GM12891 (cell line): ENCODE results near the gene BICD1.

Experiments used
- DNase-seq: peaks from one replicate; pipeline ENCODE4 v3.0.0; 2011; ENCODE audit warnings: low spot score; ENCODE audit not compliant: insufficient read length
- FAIRE-seq: peaks from 2 replicates; lab custom pipeline; 2011; peaks lifted over from hg19 to GRCh38; lab: Jason Lieb, UNC
- PAX5 ChIP-seq: IDR thresholded peaks from 2 replicates; pipeline ENCODE4 v1.6.1; 2011; ENCODE audit warnings: low read length, moderate library complexity, mild to moderate bottlenecking; ENCODE audit not compliant: insufficient read depth, severe bottlenecking
- POLR2A ChIP-seq: IDR thresholded peaks from 2 replicates; pipeline ENCODE4 v1.6.1; 2011; ENCODE audit warnings: low read depth, low read length, control low read depth
- POLR2AphosphoS5 ChIP-seq: IDR thresholded peaks from 2 replicates; pipeline ENCODE4 v1.6.1; 2011; ENCODE audit warnings: low read depth, low read length, control low read depth
- POU2F2 ChIP-seq: IDR thresholded peaks from 2 replicates; pipeline ENCODE4 v1.6.1; 2011; ENCODE audit warnings: low read depth, mild to moderate bottlenecking, control low read depth, low read length, moderate library complexity
- SPI1 ChIP-seq: IDR thresholded peaks from 2 replicates; pipeline ENCODE4 v1.6.1; 2011; ENCODE audit warnings: low read depth, low read length, control low read depth
- TAF1 ChIP-seq: IDR thresholded peaks from 2 replicates; pipeline ENCODE4 v1.6.1; 2011; ENCODE audit warnings: low read depth, low read length, control low read depth

Gene BICD1

GRCh38 chr12:32100888-32101287, 5.8 kb upstream of the BICD1 start:
- no peak for FAIRE-seq
- TF ChIP-seq POLR2A (no peak), PAX5 (no peak), POU2F2 (no peak), SPI1 (no peak), POLR2AphosphoS5 (no peak), TAF1 (no peak)
- DNase-seq = no peak

GRCh38 chr12:32102234-32102633, 4.4 kb upstream of the BICD1 start:
- no peak for FAIRE-seq
- no peak for TF ChIP-seq TAF1
- no peak for TF ChIP-seq SPI1
- TF ChIP-seq POLR2AphosphoS5 = no peak
- TF ChIP-seq PAX5 = no peak
- TF ChIP-seq POU2F2 = no peak
- DNase-seq = no peak

- TF ChIP-seq POLR2A (no peak), POLR2AphosphoS5 (no peak), PAX5 (no peak), SPI1 (no peak), TAF1 (no peak), POU2F2 (no peak)
- DNase-seq = no peak
- no peak for FAIRE-seq
Measured at GRCh38 chr12:32104572-32105355, 1.9 kb upstream of the BICD1 start.

GRCh38 chr12:32105986-32106516, 596 bp upstream of the BICD1 start:
- DNase-seq = no peak
- FAIRE-seq = no peak
- no peak for TF ChIP-seq PAX5
- TF ChIP-seq POLR2AphosphoS5 = no peak
- no peak for TF ChIP-seq SPI1
- TF ChIP-seq POLR2A = no peak
- TF ChIP-seq TAF1 = no peak
- TF ChIP-seq POU2F2 = no peak

GRCh38 chr12:32107359-32108267, 966 bp downstream of the BICD1 start:
- FAIRE-seq (no peak), DNase-seq (no peak)
- no peak for TF ChIP-seq TAF1
- TF ChIP-seq SPI1 = no peak
- TF ChIP-seq PAX5 = no peak
- TF ChIP-seq POLR2AphosphoS5 = no peak
- TF ChIP-seq POU2F2 = no peak
- TF ChIP-seq POLR2A = no peak

GRCh38 chr12:32108787-32109186, 2.1 kb downstream of the BICD1 start:
- TF ChIP-seq TAF1 (no peak), SPI1 (peak; percentile 70), POU2F2 (no peak), PAX5 (no peak)
- FAIRE-seq (peak; percentile 79), DNase-seq (no peak)

- TF ChIP-seq SPI1 (no peak), PAX5 (no peak), POU2F2 (no peak), POLR2A (no peak), POLR2AphosphoS5 (no peak), TAF1 (no peak)
- no peak for FAIRE-seq
- no peak for DNase-seq
Measured at GRCh38 chr12:32110417-32110816, 3.8 kb downstream of the BICD1 start.

- no peak for DNase-seq
- no peak for TF ChIP-seq TAF1
- no peak for TF ChIP-seq POLR2AphosphoS5
- TF ChIP-seq PAX5 = no peak
- TF ChIP-seq POU2F2 = no peak
- no peak for TF ChIP-seq POLR2A
- TF ChIP-seq SPI1 = no peak
- no peak for FAIRE-seq
Measured at GRCh38 chr12:32110942-32111341, 4.3 kb downstream of the BICD1 start.

GRCh38 chr12:32115404-32116104, 8.9 kb downstream of the BICD1 start:
- DNase-seq = no peak
- FAIRE-seq = peak; percentile 64
- TF ChIP-seq POLR2A (no peak), POU2F2 (no peak), PAX5 (no peak), TAF1 (no peak), SPI1 (no peak), POLR2AphosphoS5 (no peak)
